K562 (cell line): ENCODE data around the gene HEPACAM. TPM values are rescaled to one million over a fixed set of nuclear protein-coding genes. Genes with fewer than 3 reads are reported as not detected.

ENCODE experiments used
- ARHGAP35 ChIP-seq: fragments of 450-650 bp; IDR thresholded peaks from 2 replicates; pipeline ENCODE4 v1.6.1; 2018; ENCODE audit not compliant: partially characterized antibody
- CBFB ChIP-seq: sonication (generic); formaldehyde crosslinking; IDR thresholded peaks from 2 replicates; pipeline ENCODE4 v1.4.0; 2020; ENCODE audit warnings: mild to moderate bottlenecking, missing genetic modification reagents
- ELF2 ChIP-seq: fragments of 250-450 bp; sonication (Bioruptor Pico); IDR thresholded peaks from 2 replicates; pipeline ENCODE4 v1.5.0; 2021; ENCODE audit warnings: mild to moderate bottlenecking
- HBP1 ChIP-seq: fragments of 450-650 bp; formaldehyde crosslinking; IDR thresholded peaks from 2 replicates; pipeline ENCODE4 v1.4.0; 2022; ENCODE audit warnings: missing genetic modification characterization
- KLF10 ChIP-seq: fragments of 250-450 bp; sonication (Bioruptor Pico); IDR thresholded peaks from 2 replicates; pipeline ENCODE4 v1.6.1; 2021; ENCODE audit warnings: matching md5 sums
- PTRF ChIP-seq: fragments of 450-650 bp; IDR thresholded peaks from 2 replicates; pipeline ENCODE4 v1.6.1; 2016; ENCODE audit warnings: mild to moderate bottlenecking, missing genetic modification characterization, missing compliant biosample characterization
- RNF219 ChIP-seq: fragments of 250-450 bp; sonication (Bioruptor Pico); IDR thresholded peaks from 2 replicates; pipeline ENCODE4 v1.5.0; 2022; ENCODE audit warnings: mild to moderate bottlenecking
- SMC3 ChIP-seq: conservative IDR thresholded peaks from 2 replicates; pipeline ENCODE4 v1.6.1; 2011; ENCODE audit warnings: low read depth, low read length, improper control_type of control experiment; ENCODE audit not compliant: insufficient read depth
- STAT6 ChIP-seq: sonication (generic); formaldehyde crosslinking; IDR thresholded peaks from 2 replicates; pipeline ENCODE4 v1.8.1; 2023; ENCODE audit warnings: mild to moderate bottlenecking, missing genetic modification reagents
- TOE1 ChIP-seq, 2 experiments: fragments of 450-650 bp in 1 of 2; sonication (generic) in 1 of 2; formaldehyde crosslinking in 1 of 2; IDR thresholded peaks; 2 replicates each; pipeline versions ENCODE4 v1.7.1 to v1.8.0; 2016 to 2022; ENCODE audit warnings: borderline replicate concordance in 2 of 2, mild to moderate bottlenecking in 2 of 2, antibody characterized with exemption in 1 of 2, inconsistent platforms in 1 of 2, low read depth in 1 of 2, missing genetic modification reagents in 1 of 2, moderate library complexity in 1 of 2
- ZBTB8A ChIP-seq: fragments of 450-650 bp; IDR thresholded peaks from 2 replicates; pipeline ENCODE4 v1.6.1; 2018; ENCODE audit warnings: mild to moderate bottlenecking, moderate library complexity; ENCODE audit not compliant: partially characterized antibody
- ZNF121 ChIP-seq: sonication (generic); formaldehyde crosslinking; conservative IDR thresholded peaks from 2 replicates; pipeline ENCODE4 v1.8.0; 2022; ENCODE audit warnings: missing genetic modification reagents
- ZNF212 ChIP-seq: fragments of 450-650 bp; formaldehyde crosslinking; IDR thresholded peaks from 2 replicates; pipeline ENCODE4 v1.4.0; 2020; ENCODE audit warnings: mild to moderate bottlenecking
- ZZZ3 ChIP-seq: fragments of 450-650 bp; IDR thresholded peaks from 2 replicates; pipeline ENCODE4 v1.6.1; 2016; ENCODE audit warnings: antibody characterized with exemption, mild to moderate bottlenecking, moderate library complexity
- polyA plus RNA-seq, 8 experiments: library from polyadenylated mRNA; depleted of rRNA in 4 of 8; stranded (reverse) in 5 of 8; unstranded in 3 of 8; fragments of >200 nt; fragmentation: Nextera tagmentation in 2 of 8; fragmentation: Illumina TruSeq in 1 of 8; extraction: Ambion mirVana in 2 of 8; extraction: Trizol in 1 of 8; gene quantifications; 2 replicates each; pipeline versions ENCODE4 v1.2.1 to v1.2.3, GENCODE V29; 2011 to 2014; ENCODE audit warnings: inconsistent platforms in 1 of 8, missing spikeins in 1 of 8
- total RNA-seq, 7 experiments: library from RNA; depleted of rRNA in 6 of 7; stranded (reverse); fragments of >200 nt in 6 of 7; fragmentation: Illumina TruSeq in 2 of 7; extraction: Trizol in 2 of 7; gene quantifications; 2 replicates each; pipeline versions ENCODE4 v1.2.1 to v1.2.3, GENCODE V29; 2011 to 2021; ENCODE audit warnings: low replicate concordance in 1 of 7
- TF ChIP-seq, protein P1 (sequence below): fragments of 250-450 bp; sonication (Bioruptor Pico); IDR thresholded peaks from 2 replicates; pipeline ENCODE4 v1.5.0; 2021
- TF ChIP-seq, protein P2 (sequence below): fragments of 450-650 bp; IDR thresholded peaks from 2 replicates; pipeline ENCODE4 v1.6.1; 2018; ENCODE audit not compliant: partially characterized antibody

The HEPACAM gene
- total and polyA plus RNA-seq, 9 of the 15 experiments (the other 6 are each of a cell fraction or from before 2014, with no cell fraction given), result not detected

DNA sequence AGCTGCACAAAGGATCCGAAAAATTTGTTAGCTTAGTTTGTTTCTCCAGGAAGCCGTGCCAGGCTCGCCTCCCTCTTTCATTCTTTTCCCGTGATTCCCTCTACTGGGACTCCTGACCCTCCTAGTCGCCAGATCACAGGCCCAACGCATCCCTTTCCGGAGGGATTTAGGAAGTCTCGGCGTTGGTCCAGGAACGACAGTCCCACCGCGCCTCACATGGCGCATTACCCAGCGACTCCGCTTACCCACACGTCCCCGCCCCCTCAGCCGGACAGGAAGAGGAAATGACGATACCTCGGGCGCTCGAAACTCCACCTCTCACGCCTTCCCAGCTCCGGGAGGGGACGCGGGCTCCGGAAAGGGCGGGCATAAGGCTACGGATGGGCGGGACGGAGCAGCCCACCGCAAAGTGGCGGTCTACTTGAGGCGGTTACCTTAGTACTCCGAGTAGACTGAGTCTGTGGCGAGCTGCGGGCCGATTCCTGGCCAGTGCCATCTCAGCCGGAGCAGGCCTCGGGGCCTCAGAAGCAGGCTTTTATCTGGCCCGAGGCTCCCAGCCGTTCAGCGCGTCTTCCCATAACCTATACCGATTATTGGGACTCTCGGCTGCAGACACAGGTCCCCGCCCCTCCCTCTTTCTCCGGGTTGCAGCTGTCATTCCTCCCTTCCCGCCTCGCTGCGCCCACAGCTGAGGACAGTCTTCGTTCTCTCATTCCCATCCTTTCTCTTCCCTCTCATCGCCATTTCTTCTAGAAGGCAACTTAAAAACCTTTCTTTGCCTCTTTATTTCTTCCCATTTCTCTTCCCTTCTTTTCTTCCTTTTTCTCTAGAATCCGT is 18.1 kb upstream of the HEPACAM start, which contains the start of gene CCDC15 (continued):
- no peak for TF ChIP-seq ZNF212 (CRISPR knock-in tag)
- TF ChIP-seq ZNF121 (CRISPR knock-in tag), result no peak
- 0 out of 2 replicates have a peak, but pooled peaks have one; percentile 6 for TF ChIP-seq ZZZ3
- TF ChIP-seq, protein P1, sequence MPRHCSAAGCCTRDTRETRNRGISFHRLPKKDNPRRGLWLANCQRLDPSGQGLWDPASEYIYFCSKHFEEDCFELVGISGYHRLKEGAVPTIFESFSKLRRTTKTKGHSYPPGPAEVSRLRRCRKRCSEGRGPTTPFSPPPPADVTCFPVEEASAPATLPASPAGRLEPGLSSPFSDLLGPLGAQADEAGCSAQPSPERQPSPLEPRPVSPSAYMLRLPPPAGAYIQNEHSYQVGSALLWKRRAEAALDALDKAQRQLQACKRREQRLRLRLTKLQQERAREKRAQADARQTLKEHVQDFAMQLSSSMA (CRISPR knock-in tag), result no peak
- no peak for TF ChIP-seq ELF2 (CRISPR knock-in tag)
- TF ChIP-seq KLF10 (CRISPR knock-in tag), result no peak
- TF ChIP-seq TOE1 (IDR thresholded peaks at IDR 0.05; ENCODE audit: borderline replicate concordance), result no peak; the same call in 1 of the 2 replicates
- no peak for TF ChIP-seq TOE1 (CRISPR knock-in tag; IDR thresholded peaks at IDR 0.05; ENCODE audit: borderline replicate concordance, low read depth)
- TF ChIP-seq, protein P2, sequence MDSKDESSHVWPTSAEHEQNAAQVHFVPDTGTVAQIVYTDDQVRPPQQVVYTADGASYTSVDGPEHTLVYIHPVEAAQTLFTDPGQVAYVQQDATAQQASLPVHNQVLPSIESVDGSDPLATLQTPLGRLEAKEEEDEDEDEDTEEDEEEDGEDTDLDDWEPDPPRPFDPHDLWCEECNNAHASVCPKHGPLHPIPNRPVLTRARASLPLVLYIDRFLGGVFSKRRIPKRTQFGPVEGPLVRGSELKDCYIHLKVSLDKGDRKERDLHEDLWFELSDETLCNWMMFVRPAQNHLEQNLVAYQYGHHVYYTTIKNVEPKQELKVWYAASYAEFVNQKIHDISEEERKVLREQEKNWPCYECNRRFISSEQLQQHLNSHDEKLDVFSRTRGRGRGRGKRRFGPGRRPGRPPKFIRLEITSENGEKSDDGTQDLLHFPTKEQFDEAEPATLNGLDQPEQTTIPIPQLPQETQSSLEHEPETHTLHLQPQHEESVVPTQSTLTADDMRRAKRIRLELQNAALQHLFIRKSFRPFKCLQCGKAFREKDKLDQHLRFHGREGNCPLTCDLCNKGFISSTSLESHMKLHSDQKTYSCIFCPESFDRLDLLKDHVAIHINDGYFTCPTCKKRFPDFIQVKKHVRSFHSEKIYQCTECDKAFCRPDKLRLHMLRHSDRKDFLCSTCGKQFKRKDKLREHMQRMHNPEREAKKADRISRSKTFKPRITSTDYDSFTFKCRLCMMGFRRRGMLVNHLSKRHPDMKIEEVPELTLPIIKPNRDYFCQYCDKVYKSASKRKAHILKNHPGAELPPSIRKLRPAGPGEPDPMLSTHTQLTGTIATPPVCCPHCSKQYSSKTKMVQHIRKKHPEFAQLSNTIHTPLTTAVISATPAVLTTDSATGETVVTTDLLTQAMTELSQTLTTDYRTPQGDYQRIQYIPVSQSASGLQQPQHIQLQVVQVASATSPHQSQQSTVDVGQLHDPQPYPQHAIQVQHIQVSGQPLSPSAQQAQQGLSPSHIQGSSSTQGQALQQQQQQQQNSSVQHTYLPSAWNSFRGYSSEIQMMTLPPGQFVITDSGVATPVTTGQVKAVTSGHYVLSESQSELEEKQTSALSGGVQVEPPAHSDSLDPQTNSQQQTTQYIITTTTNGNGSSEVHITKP, result peak; percentile 94
- no peak for TF ChIP-seq SMC3
- peak; percentile 39 for TF ChIP-seq ARHGAP35
- TF ChIP-seq HBP1, result no peak
- no peak for TF ChIP-seq ZBTB8A
- TF ChIP-seq STAT6 (CRISPR knock-in tag), result no peak
- TF ChIP-seq CBFB (CRISPR knock-in tag), result peak; percentile 81; the same call in 1 of the 2 replicates
- no peak for TF ChIP-seq RNF219
- no peak for TF ChIP-seq PTRF (tag)
